HPDE6-E6E7 (cell line): ENCODE measurements around the gene TLR9.
A peak's percentile ranks its signal among the peaks of the same experiment; 100 is the strongest.

Experiments
- DNase-seq: peaks from one replicate; pipeline ENCODE4 v3.0.0; 2011; ENCODE audit warnings: missing footprints; ENCODE audit errors: extremely low spot score

The TLR9 gene

DNA sequence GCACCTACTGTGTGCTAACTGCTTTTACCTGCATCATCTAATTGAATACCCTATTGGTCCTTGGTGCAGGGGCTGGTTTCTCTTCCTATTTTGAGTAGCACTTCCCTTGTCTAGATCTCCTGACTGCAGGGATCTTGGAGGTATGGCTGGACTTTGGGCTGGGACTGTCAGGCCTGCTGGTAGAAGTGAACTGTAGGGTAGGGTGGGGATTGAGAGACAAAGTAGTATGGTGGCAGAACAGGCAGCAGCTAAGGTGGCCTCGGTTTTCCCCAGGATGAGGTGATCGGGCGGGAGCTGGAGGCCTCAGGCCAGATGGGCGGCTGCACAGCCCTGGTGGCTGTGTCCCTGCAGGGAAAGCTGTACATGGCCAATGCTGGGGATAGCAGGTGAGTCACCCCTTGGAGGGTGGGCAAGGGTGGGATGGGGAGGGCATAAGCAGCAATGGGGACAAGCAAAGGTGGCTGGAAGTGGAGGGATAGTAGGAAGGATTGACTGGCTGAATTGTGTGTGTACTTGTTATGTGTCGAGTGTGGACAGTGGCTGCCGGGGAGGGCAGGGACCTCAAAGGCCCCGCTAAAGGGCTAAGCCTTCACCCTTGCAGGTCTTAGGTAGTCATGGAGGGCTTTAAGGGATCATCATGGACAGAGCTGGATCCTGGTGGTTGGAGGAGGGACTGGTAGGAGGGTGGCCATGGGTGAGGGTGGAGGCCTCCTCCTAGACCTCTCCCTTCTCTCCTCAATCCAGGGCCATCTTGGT lies 22.1 kb upstream of the TLR9 start:
- DNase-seq = no peak

DNA sequence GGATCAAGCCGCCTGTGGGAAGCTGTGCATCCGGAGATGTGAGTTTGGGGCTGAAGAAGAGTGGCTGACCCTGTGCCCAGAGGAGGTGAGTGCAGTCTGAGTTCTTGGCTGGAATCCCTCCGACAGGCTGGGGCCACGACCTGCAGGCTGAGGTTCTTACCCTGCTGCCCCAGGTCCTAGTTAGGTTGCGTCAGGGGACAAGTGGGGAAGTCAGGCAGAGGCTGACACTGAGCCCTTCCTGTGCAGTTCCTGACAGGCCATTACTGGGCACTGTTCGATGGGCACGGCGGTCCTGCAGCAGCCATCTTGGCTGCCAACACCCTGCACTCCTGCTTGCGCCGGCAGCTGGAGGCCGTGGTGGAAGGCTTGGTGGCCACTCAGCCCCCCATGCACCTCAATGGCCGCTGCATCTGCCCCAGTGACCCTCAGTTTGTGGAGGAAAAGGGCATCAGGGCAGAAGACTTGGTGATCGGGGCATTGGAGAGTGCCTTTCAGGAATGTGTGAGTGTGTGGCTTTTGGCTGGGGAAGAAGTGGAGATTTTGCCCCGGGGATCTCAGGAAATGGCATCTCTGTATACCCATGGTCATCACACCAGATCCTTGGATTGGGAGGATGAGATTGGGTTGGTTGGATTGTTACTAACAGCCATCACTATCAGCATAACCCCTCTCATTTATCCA lies 21.4 kb upstream of the TLR9 start:
- no peak for DNase-seq

DNA sequence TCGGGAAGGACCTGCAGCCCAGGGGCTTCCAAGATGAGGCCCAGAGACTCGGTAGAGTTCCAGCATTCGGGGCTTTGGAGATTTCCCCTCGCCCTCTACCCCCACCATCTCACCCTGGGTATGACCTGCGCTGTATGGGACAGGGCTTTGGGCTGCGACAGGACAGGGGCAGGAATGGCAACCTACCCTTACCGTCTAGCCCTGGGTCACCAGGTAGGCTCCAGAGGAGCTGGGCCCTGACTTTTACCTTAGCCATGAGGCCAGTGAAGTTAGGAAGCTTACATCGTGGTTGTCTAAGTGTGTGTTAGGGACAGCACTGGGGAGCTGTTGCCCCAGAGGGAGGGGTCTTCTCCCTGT lies 20.8 kb upstream of the TLR9 start:
- no peak for DNase-seq

DNA sequence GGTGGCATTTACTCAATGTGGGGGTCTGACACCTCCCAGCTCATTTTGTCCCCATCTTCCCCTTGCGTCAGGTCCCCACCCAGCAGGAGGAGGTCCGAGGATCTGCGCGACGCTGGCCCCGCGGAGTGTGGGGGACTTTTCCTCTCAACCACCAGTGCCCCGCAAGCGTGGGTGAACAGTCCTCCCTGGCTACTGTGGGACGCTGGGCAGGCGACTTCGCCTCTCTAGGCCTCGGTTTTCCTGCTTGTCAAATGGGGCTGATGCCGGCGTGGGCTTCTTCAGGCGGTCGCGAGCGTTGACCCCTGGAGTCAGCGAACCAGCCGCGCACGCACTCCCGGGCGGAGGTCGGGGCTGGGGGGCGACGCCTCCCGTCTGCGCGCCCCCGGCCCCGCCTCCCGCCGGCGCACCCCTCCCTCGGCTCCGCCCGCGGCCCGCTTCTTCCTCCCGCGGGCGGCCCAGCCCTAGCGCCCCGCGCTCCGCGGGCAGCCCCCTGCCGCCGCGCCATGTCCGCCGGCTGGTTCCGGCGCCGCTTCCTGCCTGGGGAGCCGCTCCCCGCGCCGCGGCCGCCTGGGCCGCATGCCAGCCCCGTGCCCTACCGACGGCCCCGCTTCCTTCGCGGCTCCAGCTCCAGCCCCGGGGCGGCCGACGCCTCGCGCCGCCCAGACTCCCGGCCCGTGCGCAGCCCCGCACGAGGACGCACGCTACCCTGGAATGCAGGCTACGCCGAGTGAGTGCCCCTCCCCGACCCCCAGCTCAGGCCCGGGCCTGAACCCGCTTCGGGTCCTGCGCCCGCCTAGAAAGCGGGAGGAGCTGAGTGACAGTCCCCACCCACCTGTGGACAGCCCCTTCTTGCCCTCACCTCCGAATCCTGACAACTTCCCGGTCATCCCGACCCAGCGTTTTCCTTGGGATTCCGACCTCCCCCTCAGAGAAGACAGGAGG lies 20.1 kb upstream of the TLR9 start, which contains the start of gene PPM1M:
Gene PPM1M (plus strand): TSS at position 438 of the 942 bp plus-strand sequence. CDS start 66 bp downstream, at position 504.
- DNase-seq = no peak

DNA sequence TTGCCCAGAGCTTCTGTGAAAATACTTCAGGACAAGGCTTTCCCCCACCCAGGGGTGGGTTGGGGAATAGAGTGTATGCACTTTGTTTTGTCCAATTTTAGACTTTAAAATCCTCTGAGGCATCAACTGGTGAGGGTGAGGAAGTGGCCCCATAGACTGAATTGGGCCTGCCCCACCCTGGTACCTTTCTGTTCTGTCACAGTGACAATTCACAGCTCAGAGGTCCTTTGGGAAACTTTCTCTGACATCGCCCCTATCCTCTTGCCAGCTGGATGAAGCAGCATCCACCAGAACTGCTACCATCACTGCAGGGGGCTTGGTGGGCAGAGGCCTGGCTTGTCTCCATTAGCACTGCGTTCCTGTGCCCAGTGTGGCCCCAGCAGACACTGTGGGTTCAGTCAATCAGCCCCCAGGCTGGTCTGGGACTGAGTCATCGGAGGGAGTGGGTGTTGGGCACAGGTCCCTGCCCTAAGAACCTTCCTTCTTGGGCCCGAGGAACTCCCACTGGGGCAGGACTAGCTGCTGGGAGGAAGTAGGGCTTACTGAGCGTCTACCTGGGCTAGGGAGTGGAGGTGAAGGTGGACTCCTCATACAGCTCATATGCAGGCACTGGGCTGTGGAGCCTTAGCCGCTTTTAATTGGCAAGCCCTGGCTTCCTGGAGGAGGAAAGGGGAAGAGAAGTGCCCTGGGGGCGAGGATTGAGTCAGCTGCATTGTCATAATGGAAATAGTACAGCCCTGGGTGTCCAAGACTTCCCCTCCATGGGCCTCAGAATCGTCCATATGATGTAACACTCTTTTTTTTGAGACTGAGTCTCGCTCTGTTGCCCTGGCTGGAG lies 18.6 kb upstream of the TLR9 start:
- DNase-seq = no peak

DNA sequence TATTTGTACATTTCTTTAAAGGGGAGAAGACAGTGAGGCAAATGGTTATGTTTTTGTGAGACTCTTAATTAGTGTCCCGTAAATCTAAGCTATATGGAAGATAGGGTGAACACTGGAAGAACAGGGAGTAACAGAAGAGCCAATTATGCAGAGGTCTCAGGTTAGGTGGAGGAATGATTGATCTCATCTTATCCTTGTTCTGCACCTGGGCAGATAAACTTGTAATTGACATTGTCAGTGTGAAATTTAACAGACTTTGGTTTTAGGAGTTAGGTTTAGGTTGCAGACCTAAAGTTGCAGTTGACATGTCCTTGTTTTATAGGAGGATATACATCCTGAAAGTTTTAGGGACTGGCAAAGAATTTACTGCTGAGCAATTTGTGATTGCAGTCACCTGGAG lies 16.6 kb upstream of the TLR9 start:
- no peak for DNase-seq

DNA sequence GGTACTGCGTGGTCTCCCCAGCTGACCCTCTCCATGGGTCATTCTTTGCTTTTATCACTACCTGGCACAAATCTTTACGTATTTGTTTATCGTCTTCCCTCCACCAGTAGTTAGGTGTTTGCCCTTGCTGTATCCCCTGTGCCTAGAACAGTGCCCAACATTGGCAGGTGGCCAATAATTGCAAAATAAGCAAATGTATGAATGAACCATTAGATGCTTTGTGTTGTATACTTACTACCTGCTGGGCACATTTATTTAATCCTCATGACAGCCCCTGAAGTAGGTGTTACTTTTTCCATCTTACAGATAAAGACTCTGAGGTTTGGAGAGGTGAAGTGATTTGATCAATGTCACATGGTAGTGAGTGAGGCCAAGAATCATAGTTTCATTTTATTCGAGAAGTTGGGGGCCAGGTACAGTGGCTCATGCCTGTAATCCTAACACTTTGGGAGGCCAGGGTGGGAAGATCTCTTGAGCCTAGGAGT lies 15.5 kb upstream of the TLR9 start:
- no peak for DNase-seq

DNA sequence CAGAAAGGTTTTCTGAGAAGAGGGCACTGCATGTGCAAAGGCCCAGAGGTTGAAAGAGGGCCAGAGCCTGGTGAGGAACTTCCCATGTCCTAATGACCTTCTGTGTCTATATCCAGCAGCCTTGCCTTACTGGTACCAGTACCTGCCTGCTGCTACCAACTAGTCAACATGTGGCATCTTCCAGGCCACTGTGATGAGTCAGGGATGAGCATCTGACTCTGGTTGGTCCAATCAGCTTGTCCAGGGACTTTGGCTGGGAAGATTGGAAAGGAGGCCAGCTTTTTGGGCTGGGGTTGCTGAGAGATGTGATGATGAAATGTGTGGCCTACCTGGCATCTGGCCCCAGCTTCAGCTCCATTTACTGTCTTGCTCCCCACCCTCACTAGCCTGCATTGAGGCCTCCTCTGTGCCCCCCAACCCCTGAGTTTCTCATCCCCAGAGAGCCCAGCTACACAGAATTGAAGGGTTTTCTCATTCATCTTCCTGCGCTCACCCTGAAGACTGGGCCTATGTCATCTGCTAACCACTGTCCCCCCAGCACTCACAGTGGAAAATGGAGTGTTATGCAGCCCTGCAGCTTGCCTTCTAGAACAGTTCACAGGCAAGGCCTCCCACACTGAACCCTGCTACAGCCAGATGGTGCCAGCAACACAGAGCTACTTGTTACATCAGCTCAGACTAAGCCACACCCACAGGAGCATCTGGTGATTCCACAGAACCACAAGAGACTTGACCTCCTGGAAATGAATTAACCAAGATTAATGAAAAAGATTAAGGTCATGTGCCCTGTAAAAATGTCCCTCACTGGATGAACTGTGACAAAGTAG lies 14.8 kb upstream of the TLR9 start:
- DNase-seq = no peak

DNA sequence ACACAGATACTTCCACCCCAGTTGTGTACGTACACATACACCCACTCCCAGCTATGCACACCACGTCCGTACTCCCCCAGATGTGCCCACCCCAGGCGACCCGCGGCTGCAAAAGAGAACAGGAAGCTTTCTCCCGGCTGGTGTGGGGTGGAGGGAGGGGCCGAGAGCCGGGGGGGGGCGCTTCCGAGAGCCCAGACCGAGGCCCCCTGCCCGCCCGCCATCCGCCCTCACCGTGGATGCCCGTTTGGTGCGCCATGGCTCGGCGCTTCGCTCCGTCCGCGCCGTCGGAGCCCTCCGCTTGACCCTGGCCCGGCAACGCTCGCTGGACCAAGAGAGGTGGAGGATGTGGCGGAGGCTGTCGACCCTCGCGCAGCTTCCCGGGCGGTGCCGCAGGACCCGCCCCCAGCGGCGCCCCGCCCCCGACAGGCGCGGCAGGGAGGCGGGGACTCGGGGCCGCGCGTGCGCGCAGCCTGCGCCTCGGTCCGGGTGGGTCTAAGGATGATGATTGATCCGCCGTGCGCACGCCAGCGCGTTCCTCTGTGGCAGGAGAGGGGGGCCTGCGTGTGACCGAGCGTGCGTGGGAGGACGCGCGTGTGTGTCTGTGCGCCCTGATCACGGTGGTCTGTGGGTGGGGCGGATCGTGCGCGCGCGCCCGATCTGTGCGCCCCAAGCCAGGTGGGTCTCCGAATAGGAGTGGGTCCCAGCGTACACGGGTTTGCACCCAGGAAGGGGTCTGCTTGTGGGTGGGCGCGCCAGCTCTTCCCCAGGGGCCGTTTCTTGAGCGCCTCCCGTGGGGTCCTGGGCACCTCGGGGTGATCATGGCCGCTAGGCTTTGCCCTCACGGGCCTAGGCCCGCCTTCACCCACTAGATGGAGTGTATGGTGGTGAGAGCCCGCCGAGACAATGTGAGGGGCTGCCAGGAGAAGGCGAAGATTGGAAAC lies 13.6 kb upstream of the TLR9 start, which contains the start of gene TWF2:
Gene TWF2 (minus strand): TSS at position 398 of the 941 bp plus-strand sequence. CDS start 142 bp downstream, at position 256.
- no peak for DNase-seq

DNA sequence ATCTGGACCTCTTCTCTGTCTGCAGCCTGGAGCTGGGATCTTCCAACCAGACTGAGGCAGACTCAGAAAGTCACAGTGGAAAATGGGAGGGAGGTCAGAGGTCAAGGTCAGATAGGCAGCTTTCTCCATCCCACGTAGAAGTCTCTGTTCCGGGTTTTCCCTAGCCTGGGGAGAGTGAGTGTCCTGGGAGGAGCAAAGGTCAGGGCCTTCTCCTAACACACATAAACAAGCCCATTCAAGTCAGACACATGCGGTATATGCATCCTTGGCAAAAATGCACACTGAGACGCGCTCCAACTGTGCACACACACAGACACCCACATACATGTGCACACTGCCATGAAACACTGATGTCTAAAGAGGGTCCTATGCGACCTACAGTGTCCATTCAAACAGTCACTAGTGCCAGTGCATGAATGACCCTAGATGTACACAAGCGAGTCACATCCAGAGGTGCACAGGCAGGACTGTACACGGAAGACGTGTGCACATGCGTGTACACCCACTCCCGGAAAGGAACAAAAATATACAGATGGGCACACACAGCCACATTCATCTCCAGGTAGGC lies 12.8 kb upstream of the TLR9 start:
- DNase-seq = no peak

DNA sequence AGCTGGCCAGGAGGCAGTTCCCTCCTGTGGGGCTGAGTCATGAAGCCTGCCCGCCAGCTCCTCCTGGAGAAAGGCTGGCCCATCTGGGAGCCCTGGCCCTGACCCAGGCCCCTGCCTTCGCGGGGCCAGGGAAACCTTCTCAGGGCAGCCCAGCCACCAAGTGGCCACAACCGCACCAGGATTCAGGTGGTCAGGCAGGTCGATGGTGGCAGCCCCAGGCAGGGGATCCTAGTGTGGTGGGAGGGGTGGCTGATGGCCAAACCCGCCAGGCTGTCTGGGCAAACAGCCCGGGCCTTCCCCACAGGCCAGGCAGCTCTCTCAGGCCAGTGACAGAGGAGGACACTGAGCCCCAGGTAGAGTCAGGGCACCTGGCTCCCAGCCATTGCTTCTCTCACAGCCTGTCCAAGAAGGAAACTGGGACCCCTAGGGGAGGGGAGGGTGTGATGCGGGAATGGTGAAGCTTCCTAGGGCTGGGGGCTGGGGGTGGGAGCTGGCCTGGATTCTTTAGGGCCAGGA lies 12.3 kb upstream of the TLR9 start:
- peak; percentile 76 for DNase-seq

DNA sequence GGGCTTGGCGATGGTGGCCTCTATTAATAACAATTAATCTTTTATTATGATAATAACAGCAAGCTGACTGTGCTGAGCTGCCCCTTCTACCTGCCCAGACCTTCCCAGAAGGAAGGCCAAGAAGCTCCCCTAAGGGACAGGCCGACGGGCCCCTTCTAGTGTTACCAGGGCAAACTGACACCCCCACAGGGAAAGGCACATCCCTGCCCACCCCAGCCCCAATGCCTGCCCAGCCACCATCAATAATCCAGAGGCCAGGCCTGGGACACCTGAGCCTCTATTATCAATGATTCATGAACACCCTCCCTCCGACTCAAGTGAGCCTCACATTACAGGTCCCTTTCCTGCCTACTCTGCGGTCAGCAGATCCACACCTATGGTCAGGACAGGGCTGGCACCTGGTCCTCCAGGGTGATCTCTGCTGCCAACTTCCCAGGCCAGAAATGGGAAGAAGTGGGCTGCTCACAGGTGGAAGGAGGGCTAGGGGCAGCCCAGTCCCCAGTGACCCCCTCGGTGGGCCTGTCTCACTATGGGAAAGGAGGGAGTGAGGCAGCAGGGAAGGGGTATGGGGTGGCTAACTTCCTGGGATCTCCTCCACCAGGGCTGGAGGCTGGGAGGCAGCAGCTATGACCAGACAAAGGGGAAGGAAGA lies 11.7 kb upstream of the TLR9 start:
- DNase-seq = no peak

DNA sequence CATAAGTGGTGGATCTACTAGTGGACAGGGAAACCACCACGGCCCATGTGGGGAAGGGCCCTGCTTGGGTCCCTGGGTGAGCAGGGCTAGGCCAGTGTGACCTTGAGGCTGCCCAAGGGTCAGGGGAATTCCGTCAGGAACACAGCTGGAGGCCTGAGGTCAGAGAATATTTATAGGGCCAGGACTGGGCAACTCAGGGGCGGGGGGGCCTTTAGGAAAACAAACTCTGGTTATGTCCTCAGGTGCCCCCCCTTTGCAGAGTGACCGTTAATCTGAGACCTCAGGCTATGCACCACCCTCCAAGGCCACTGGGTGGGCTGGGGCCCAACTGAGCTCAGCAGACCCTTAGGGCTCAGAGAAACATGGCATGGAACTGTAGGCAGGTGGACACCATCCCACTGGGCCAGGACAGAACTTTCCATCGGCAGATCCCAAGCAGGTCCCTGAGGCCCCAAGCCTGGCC lies 11.0 kb upstream of the TLR9 start:
- DNase-seq = no peak

DNA sequence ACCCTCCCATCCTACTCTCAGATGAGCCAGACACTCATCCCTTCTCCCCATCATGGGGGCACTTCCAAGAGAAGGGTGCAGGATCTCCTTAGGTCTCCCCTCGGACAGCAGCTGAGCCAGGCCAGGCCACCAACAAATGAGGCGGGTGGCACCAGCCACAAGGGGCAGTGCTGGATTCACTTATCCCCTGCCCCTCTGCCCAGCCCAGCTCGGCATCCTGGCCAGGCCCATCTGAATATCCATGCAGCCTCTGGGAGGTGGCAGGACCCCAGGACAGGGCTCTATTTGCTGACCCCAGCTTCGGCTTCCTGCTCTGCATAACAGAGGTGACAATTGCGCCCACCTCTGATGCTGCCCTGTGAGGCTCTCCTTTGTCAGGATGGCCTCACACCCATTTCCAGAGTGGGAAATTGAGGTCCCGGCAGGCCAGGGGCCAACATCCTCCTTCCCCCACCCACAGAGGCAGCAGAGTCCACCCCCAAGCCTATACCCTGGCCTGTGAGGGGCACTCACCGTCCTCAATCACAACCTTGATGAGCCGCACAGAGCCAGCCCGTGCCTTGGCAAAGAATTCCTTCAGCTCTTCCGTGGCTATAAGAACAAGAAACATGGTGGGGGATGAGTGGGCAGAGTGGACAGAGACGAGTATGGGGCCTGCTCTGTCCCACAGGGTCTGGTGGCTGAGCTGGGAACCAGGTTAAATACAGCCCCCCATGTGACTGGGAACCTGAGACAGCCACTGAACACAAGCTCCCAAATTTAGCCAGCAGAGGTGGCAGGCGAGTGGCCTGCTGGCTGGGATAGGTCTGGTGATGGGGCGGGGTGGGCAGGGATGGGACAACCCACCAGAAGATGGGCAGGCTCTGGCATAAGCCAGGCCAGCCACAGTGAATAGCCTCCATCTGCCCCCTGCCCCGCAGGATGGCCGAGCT lies 9.3 kb upstream of the TLR9 start:
- no peak for DNase-seq

DNA sequence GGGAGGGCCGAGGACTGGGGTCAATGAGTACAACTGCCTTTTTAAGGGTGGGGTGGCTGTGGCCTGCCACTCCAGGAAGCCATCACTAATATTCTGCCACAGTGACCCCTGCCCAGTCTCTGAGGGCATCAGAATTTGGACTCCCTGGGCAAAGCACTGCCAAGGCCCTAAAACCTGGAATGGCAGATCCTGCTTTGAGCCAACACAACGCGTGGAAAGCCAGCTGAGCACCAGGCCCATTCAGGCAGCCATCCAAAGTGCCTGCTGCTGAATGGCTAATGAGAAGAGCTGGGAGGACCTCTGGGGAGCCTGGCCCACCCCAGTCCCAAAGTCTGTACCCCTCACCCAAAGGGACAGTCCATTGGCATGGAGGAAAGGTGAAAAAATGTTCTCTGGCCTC lies 8.5 kb upstream of the TLR9 start:
- no peak for DNase-seq

DNA sequence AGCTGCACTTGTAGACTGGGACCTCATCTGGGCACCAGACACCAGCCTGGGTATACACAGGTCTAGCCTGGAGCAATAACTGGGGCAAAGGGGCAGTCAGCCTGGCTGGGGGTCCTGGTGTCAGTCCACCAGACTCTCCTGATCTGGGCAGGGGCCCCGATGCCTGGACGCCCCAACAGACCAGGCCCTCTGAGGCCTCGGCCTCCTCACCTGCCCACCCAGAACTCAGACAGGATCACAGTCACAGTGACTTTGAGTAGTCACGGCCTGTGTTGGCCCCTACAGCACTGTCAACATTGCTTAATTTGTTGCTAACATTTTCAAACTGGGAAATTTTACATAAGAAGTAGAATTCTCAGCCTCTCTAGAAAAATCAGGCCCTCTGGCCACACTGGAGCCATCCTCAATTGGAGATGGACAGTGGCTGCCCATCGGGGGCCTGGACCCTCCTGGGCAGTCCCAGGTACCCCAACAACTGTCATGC lies 7.7 kb upstream of the TLR9 start:
- DNase-seq = no peak
